H9 (cell line): Measurements from ENCODE around the gene PDCD11. TPM values are rescaled to one million over a fixed set of nuclear protein-coding genes. Genes with fewer than 3 reads are reported as not detected.

Experiments used
- DNase-seq: peaks from one replicate; pipeline ENCODE4 v3.0.0-alpha.2; 2017
- H2AFZ ChIP-seq: one replicate; pipeline ENCODE4 v1.6.1; 2013; ENCODE audit warnings: mild to moderate bottlenecking, low read length, control low read depth, moderate library complexity
- H2AK5ac ChIP-seq: 2 replicates; pipeline ENCODE4 v1.6.1; 2013; ENCODE audit warnings: low read length, control low read depth, mixed read lengths; ENCODE audit not compliant: insufficient read length
- H2BK120ac ChIP-seq: one replicate; pipeline ENCODE4 v1.6.1; 2013; ENCODE audit warnings: low read depth, mild to moderate bottlenecking, low read length, control low read depth, inconsistent platforms; ENCODE audit not compliant: poor library complexity, severe bottlenecking
- H2BK12ac ChIP-seq: 2 replicates; pipeline ENCODE4 v1.6.1; 2013; ENCODE audit warnings: low read length, control low read depth, mixed read lengths, low read depth; ENCODE audit not compliant: insufficient read length
- H2BK15ac ChIP-seq: 2 replicates; pipeline ENCODE4 v1.6.1; 2013; ENCODE audit warnings: low read depth, low read length, control low read depth
- H2BK20ac ChIP-seq: one replicate; pipeline ENCODE4 v1.6.1; 2013; ENCODE audit warnings: low read depth, mild to moderate bottlenecking, low read length, control low read depth, inconsistent platforms; ENCODE audit not compliant: poor library complexity, severe bottlenecking
- H2BK5ac ChIP-seq: 2 replicates; pipeline ENCODE4 v1.6.1; 2013; ENCODE audit warnings: low read length, control low read depth, mixed read lengths; ENCODE audit not compliant: insufficient read length
- H3K14ac ChIP-seq: 2 replicates; pipeline ENCODE4 v1.6.1; 2013; ENCODE audit warnings: low read length, control low read depth; ENCODE audit not compliant: insufficient read depth
- H3K18ac ChIP-seq: 2 replicates; pipeline ENCODE4 v1.6.1; 2013; ENCODE audit warnings: low read depth, mild to moderate bottlenecking, mixed read lengths, low read length, control low read depth; ENCODE audit not compliant: insufficient read length
- H3K23ac ChIP-seq: 2 replicates; pipeline ENCODE4 v1.6.1; 2013; ENCODE audit warnings: low read length, control low read depth, mixed read lengths, low read depth; ENCODE audit not compliant: insufficient read length
- H3K23me2 ChIP-seq: 2 replicates; pipeline ENCODE4 v1.6.1; 2013; ENCODE audit warnings: low read depth, mild to moderate bottlenecking, mixed read lengths, low read length, control low read depth; ENCODE audit not compliant: insufficient read length, poor library complexity, severe bottlenecking
- H3K27ac ChIP-seq: 2 replicates; pipeline ENCODE4 v1.5.1; 2013; ENCODE audit warnings: low read length, control low read depth, mixed read lengths, low read depth; ENCODE audit not compliant: insufficient read length
- H3K27me3 ChIP-seq: 2 replicates; pipeline ENCODE4 v1.6.1; 2013; ENCODE audit warnings: low read length, control low read depth, inconsistent platforms; ENCODE audit not compliant: insufficient read depth
- H3K4ac ChIP-seq: 2 replicates; pipeline ENCODE4 v1.6.1; 2013; ENCODE audit warnings: low read depth, mild to moderate bottlenecking, control low read depth, inconsistent platforms, low read length, moderate library complexity
- H3K4me1 ChIP-seq: 2 replicates; pipeline ENCODE4 v1.6.1; 2013; ENCODE audit warnings: low read length, control low read depth, inconsistent platforms; ENCODE audit not compliant: insufficient read depth
- H3K4me2 ChIP-seq: 2 replicates; pipeline ENCODE4 v1.6.1; 2013; ENCODE audit warnings: low read length, control low read depth, mixed read lengths; ENCODE audit not compliant: insufficient read length, insufficient read depth
- H3K56ac ChIP-seq: 2 replicates; pipeline ENCODE4 v1.6.1; 2013; ENCODE audit warnings: low read depth, mild to moderate bottlenecking, mixed read lengths, low read length, control low read depth; ENCODE audit not compliant: insufficient read length
- H3K79me1 ChIP-seq: 2 replicates; pipeline ENCODE4 v1.6.1; 2013; ENCODE audit warnings: low read depth, mild to moderate bottlenecking, moderate library complexity, low read length, control low read depth, inconsistent platforms; ENCODE audit not compliant: insufficient read depth, poor library complexity, severe bottlenecking
- H3K79me2 ChIP-seq: 2 replicates; pipeline ENCODE4 v1.6.1; 2013; ENCODE audit warnings: low read length, control low read depth, inconsistent platforms; ENCODE audit not compliant: insufficient read depth
- H3K9ac ChIP-seq: 2 replicates; pipeline ENCODE4 v1.6.1; 2013; ENCODE audit warnings: low read length, control low read depth, mixed read lengths; ENCODE audit not compliant: insufficient read length; ENCODE audit errors: extremely low read depth
- H3K9me3 ChIP-seq: one replicate; pipeline ENCODE4 v1.6.1; 2013; ENCODE audit warnings: low read depth, low read length, inconsistent platforms; ENCODE audit not compliant: control insufficient read depth
- H3T11ph ChIP-seq: one replicate; pipeline ENCODE4 v1.6.1; 2013; ENCODE audit warnings: mild to moderate bottlenecking, low read length, control low read depth, inconsistent platforms
- H4K20me1 ChIP-seq: one replicate; pipeline ENCODE4 v1.6.1; 2013; ENCODE audit not compliant: control insufficient read depth, insufficient read length, insufficient read depth
- H4K5ac ChIP-seq: 2 replicates; pipeline ENCODE4 v1.6.1; 2013; ENCODE audit warnings: low read depth, mild to moderate bottlenecking, mixed read lengths, low read length, control low read depth; ENCODE audit not compliant: insufficient read length
- H4K8ac ChIP-seq: replicated peaks from 2 replicates; pipeline ENCODE4 v1.6.1; 2013; ENCODE audit warnings: low read length, control low read depth, mixed read lengths, low read depth; ENCODE audit not compliant: insufficient read length
- H4K91ac ChIP-seq: 2 replicates; pipeline ENCODE4 v1.6.1; 2013; ENCODE audit warnings: low read depth, mild to moderate bottlenecking, moderate library complexity, mixed read lengths, low read length, control low read depth; ENCODE audit not compliant: insufficient read length
- H3K27ac Mint-ChIP-seq, 3 experiments: 2 replicates in 2 of 3; 3 replicates in 1 of 3; pipeline ENCODE4 v1.8.0; 2020 to 2021; ENCODE audit warnings: mixed read lengths in 3 of 3, mild to moderate bottlenecking in 1 of 3, moderate library complexity in 1 of 3
- H3K27me3 Mint-ChIP-seq: 2 replicates; pipeline ENCODE4 v1.8.0; 2021; ENCODE audit warnings: low read depth, mild to moderate bottlenecking, moderate library complexity, mixed read lengths
- H3K36me3 Mint-ChIP-seq, 3 experiments: 2 replicates in 2 of 3; 3 replicates in 1 of 3; pipeline ENCODE4 v1.8.0; 2020 to 2021; ENCODE audit warnings: low read depth in 3 of 3, mixed read lengths in 3 of 3; ENCODE audit not compliant: insufficient read depth in 1 of 3
- H3K4me1 Mint-ChIP-seq, 2 experiments: 2 replicates each; pipeline ENCODE4 v1.8.0; 2020; ENCODE audit warnings: mixed read lengths in 2 of 2
- H3K4me3 Mint-ChIP-seq, 2 experiments: 2 replicates in 1 of 2; 3 replicates in 1 of 2; pipeline ENCODE4 v1.8.0; 2020 to 2021; ENCODE audit warnings: mild to moderate bottlenecking in 2 of 2, mixed read lengths in 2 of 2, moderate library complexity in 1 of 2
- H3K9me3 Mint-ChIP-seq, 2 experiments: 2 replicates in 1 of 2; 3 replicates in 1 of 2; pipeline ENCODE4 v1.8.0; 2020; ENCODE audit warnings: mild to moderate bottlenecking in 2 of 2, mixed read lengths in 2 of 2, moderate library complexity in 1 of 2
- CTCF ChIP-seq: fragments of 200-600 bp; sonication (generic); conservative IDR thresholded peaks from 3 replicates; pipeline ENCODE4 v1.8.0; 2021; ENCODE audit warnings: antibody characterized with exemption, mild to moderate bottlenecking
- WGBS: extraction: QIAGEN DNeasy Blood & Tissue Kit; methylation state at CpG from one replicate; pipeline ENCODE4 v1.1.7; 2013; ENCODE audit warnings: missing lambda C conversion rate, low lambda C conversion rate, mixed read lengths; ENCODE audit not compliant: insufficient read length; ENCODE audit errors: extremely low coverage; 5-methylcytosine and 5-hydroxymethylcytosine counted together
- total RNA-seq: library from RNA; stranded (reverse); gene quantifications from 2 replicates; pipeline ENCODE4 v1.2.1, GENCODE V29; 2021

The PDCD11 gene
- total RNA-seq, 1 experiment from 2014 or later = 99.5 TPM

DNA sequence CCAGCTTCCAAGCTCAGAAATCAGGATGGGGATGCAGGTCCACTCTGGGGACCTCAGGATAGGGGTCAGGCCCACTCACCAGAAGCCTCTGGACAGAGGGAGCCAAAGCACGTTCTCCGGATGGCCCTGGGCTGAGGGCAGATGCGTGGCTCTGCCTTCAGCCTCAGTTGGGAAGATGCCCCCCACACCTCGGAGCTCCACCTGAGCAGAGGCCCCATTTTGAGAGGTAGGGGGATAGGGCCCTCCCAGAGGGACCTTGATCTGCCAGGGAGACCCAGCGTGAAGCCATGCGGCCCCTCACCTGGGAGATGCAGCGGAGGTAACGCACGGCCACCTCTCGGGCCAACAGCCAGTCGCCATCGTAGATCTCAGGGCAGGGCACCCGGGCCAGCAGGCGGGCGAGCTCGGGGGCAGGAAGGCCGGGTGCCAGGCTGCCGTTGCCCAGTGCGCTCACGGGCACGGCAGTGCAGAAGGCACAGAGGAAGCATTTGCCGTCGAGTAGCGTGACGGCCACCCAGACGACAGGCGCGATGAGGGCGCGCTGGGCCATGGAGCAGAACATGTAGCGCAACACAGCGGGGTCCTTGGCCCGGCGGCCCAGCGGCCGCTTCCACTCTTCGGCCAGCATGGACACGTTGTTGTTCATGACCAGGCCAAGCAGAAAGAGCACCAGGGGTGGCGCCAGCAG, 61.6 kb downstream of the PDCD11 start:
- Histone ChIP-seq H3T11ph (no peak overlapping the region), H2BK5ac (no peak overlapping the region), H3K56ac (no peak overlapping the region), H3K9me3 (no peaks in the 10 kb centered on the region), H3K4me1 (no peaks in the 10 kb centered on the region; the same call in 1 of the 2 replicates), H4K5ac (no peak overlapping the region), H3K18ac (no peak overlapping the region), H2BK20ac (no peak overlapping the region), H3K79me2 (no peaks in the 10 kb centered on the region), H3K9ac (no peak overlapping the region), H4K91ac (no peak overlapping the region), H4K20me1 (no peaks in the 10 kb centered on the region), H4K8ac (no peak overlapping the region), H3K4ac (no peak overlapping the region), H3K27ac (no peak overlapping the region), H2AK5ac (no peak overlapping the region), H3K14ac (no peak overlapping the region), H3K23ac (no peak overlapping the region), H3K4me2 (no peak overlapping the region), H3K23me2 (no peaks in the 10 kb centered on the region), H2AFZ (no peak overlapping the region), H2BK120ac (no peak overlapping the region), H2BK15ac (no peak overlapping the region), H3K27me3 (no peaks in the 10 kb centered on the region), H3K79me1 (no peaks in the 10 kb centered on the region), H2BK12ac (no peak overlapping the region)
- H3K4me1 Mint-ChIP-seq = peaks cover 4 to 8% of the 10 kb centered on the region in 2 experiments
- no peak for DNase-seq
- WGBS = no CpG with 5 or more reads among the region's 39 CpGs
- H3K36me3 Mint-ChIP-seq = no peaks in the 10 kb centered on the region
- no peak overlapping the region for H3K27ac Mint-ChIP-seq
- no peak overlapping the region for H3K4me3 Mint-ChIP-seq
- TF ChIP-seq CTCF = no peak
- H3K9me3 Mint-ChIP-seq = no peaks in the 10 kb centered on the region
- H3K27me3 Mint-ChIP-seq = no peaks in the 10 kb centered on the region; the same call in 1 of the 2 replicates
